Measurements from ENCODE around the gene FBXL2.
A peak's percentile ranks its signal among the peaks of the same experiment; 100 is the strongest.

The FBXL2 gene

DNA sequence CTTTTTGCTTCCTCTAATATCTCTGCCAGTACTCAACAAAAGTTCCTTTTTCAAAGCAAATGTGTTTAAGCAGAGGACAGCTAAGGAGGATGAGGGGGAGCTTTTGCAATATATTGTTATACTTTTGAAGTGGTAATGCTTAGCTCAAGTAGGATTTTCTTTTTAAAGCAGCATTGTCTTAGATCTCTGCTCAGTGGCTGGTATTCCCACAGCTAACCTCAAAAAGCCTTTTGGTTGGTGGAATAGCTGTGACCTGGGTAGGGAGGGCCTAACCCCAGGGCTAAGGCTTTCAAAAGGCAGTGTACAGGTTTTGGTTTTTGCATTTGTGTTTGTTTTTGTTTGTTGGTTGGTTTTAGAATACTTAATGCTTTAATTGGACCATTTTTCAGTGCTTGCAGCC lies 86.8 kb downstream of the FBXL2 start:
- H2AFZ ChIP-seq (ENCODE audit: low read depth): no peak overlapping the region
- H3K79me2 ChIP-seq (ENCODE audit: insufficient read depth, low read depth): no peaks in the 10 kb centered on the region
- no peak overlapping the region for H3K4me3 ChIP-seq (IDR thresholded peaks at IDR 0.05; ENCODE audit: insufficient read depth, low read depth, low read length)
- no peak overlapping the region for H3K27ac ChIP-seq
- no peaks in the 10 kb centered on the region for H3K4me1 ChIP-seq (ENCODE audit: low read depth, poor library complexity, severe bottlenecking)
- no peak overlapping the region for H3K4me2 ChIP-seq
- TF ChIP-seq, protein P1, sequence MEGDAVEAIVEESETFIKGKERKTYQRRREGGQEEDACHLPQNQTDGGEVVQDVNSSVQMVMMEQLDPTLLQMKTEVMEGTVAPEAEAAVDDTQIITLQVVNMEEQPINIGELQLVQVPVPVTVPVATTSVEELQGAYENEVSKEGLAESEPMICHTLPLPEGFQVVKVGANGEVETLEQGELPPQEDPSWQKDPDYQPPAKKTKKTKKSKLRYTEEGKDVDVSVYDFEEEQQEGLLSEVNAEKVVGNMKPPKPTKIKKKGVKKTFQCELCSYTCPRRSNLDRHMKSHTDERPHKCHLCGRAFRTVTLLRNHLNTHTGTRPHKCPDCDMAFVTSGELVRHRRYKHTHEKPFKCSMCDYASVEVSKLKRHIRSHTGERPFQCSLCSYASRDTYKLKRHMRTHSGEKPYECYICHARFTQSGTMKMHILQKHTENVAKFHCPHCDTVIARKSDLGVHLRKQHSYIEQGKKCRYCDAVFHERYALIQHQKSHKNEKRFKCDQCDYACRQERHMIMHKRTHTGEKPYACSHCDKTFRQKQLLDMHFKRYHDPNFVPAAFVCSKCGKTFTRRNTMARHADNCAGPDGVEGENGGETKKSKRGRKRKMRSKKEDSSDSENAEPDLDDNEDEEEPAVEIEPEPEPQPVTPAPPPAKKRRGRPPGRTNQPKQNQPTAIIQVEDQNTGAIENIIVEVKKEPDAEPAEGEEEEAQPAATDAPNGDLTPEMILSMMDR (conservative IDR thresholded peaks at IDR 0.05; ENCODE audit: low read depth, low read length): no peak
- no peaks in the 10 kb centered on the region for H4K20me1 ChIP-seq (ENCODE audit: insufficient read depth)
- no peaks in the 10 kb centered on the region for H3K27me3 ChIP-seq (ENCODE audit: insufficient read depth, low read depth)
- no peak overlapping the region for H3K9ac ChIP-seq
- H3K36me3 ChIP-seq (ENCODE audit: insufficient read depth): no peaks in the 10 kb centered on the region

DNA sequence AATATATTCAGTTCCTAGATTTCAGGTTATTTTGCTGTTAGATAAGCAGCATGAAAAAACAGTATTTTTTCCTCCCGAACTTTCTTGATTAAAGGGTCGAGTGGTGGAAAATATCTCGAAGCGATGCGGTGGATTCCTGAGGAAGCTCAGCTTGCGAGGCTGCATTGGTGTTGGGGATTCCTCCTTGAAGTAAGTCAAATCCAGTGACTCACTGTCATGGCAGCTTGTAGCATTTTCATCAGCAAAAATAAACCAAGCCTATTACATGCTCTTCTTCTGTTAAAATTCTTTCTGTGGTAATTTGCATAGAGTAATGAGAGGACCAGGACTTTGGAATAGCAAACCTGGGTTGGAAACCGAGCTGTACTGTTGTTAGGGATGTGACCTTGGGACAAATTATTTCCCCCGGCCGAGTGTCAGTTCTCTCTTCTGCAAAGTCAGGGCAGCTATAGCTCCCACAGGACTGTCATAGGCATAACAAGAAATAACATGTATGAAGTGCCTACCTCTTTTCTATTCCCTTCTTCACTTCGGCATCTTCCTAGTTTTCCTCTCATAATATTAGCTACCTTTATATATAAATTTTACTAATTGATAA lies 87.4 kb downstream of the FBXL2 start:
- Histone ChIP-seq H3K27ac (no peak overlapping the region), H3K36me3 (ENCODE audit: insufficient read depth) (no peaks in the 10 kb centered on the region), H2AFZ (ENCODE audit: low read depth) (no peak overlapping the region), H3K4me2 (no peak overlapping the region), H3K27me3 (ENCODE audit: insufficient read depth, low read depth) (no peaks in the 10 kb centered on the region), H3K4me3 (IDR thresholded peaks at IDR 0.05; ENCODE audit: insufficient read depth, low read depth, low read length) (no peak overlapping the region), H3K4me1 (ENCODE audit: low read depth, poor library complexity, severe bottlenecking) (no peaks in the 10 kb centered on the region), H4K20me1 (ENCODE audit: insufficient read depth) (no peaks in the 10 kb centered on the region), H3K79me2 (ENCODE audit: insufficient read depth, low read depth) (no peaks in the 10 kb centered on the region), H3K9ac (no peak overlapping the region)
- TF ChIP-seq, protein P1 (conservative IDR thresholded peaks at IDR 0.05; ENCODE audit: low read depth, low read length): no peak

DNA sequence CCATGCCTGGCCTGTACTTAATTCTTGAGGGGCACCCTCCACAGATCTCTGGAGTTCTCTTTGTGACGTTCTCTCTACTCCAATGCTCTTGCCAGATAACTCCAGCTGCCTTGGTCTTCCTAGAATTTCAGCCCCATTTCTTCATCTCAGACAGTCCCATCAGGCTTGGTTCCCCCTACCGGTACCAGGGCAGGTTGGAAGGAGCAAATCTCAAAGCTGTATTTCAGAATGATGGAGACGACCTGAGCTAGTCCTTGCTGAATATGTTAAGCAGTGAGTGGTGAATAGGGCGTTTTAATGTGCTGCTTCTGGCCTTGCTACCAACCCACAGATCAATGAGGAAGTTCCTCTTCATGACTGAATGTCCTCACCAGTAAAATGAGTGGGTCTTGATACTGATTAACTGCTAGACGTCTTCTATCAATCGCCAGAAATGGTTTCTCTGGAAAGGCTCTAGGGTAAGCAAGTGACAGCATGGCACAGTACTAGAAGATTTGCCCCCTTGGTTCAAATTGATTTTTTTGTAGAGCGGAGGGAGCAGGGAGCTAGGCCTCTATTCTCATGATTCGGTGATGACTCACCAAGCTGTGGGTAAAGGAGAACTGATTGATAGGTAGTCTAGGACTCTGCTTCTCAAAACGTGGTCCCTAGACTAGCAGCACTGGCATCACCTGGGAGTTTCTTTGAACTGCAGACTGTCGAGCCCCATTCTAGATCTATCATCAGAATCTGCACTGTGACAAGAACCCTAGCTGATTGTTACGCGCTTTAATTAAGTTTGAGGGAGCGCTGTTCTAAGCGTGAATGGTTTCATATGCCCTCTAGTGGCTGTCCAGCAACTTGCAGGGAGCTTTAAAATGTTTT lies 95.2 kb downstream of the FBXL2 start:
- Histone ChIP-seq H3K36me3 (ENCODE audit: insufficient read depth) (no peaks in the 10 kb centered on the region), H3K9ac (no peak overlapping the region), H3K79me2 (ENCODE audit: insufficient read depth, low read depth) (no peaks in the 10 kb centered on the region), H3K27ac (no peak overlapping the region), H4K20me1 (ENCODE audit: insufficient read depth) (no peaks in the 10 kb centered on the region), H2AFZ (ENCODE audit: low read depth) (no peak overlapping the region), H3K4me2 (no peak overlapping the region), H3K27me3 (ENCODE audit: insufficient read depth, low read depth) (no peaks in the 10 kb centered on the region), H3K4me1 (ENCODE audit: low read depth, poor library complexity, severe bottlenecking) (no peaks in the 10 kb centered on the region), H3K4me3 (IDR thresholded peaks at IDR 0.05; ENCODE audit: insufficient read depth, low read depth, low read length) (no peak overlapping the region)
- TF ChIP-seq, protein P1 (conservative IDR thresholded peaks at IDR 0.05; ENCODE audit: low read depth, low read length): peak; percentile 84

DNA sequence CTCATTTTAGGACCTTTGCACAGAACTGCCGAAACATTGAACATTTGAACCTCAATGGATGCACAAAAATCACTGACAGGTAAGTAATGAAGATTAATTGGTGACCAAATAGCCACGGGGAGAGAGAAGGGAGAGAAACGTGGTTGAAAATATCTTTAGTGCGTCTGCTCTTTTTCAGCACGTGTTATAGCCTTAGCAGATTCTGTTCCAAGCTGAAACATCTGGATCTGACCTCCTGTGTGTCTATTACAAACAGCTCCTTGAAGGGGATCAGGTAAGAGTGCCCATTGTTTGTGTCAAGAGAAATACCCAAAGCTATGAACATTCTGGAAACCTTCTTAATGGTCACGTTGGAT lies 95.8 kb downstream of the FBXL2 start:
- Histone ChIP-seq H3K79me2 (ENCODE audit: insufficient read depth, low read depth) (no peaks in the 10 kb centered on the region), H3K4me1 (ENCODE audit: low read depth, poor library complexity, severe bottlenecking) (no peaks in the 10 kb centered on the region), H3K27me3 (ENCODE audit: insufficient read depth, low read depth) (no peaks in the 10 kb centered on the region), H4K20me1 (ENCODE audit: insufficient read depth) (no peaks in the 10 kb centered on the region), H3K4me2 (no peak overlapping the region), H3K36me3 (ENCODE audit: insufficient read depth) (no peaks in the 10 kb centered on the region), H3K9ac (no peak overlapping the region), H2AFZ (ENCODE audit: low read depth) (no peak overlapping the region), H3K27ac (no peak overlapping the region), H3K4me3 (IDR thresholded peaks at IDR 0.05; ENCODE audit: insufficient read depth, low read depth, low read length) (no peak overlapping the region)
- TF ChIP-seq, protein P1 (conservative IDR thresholded peaks at IDR 0.05; ENCODE audit: low read depth, low read length): no peak

All from KMS-11 (cell line).